IPS-NIHi7 (cell line): ENCODE measurements around the gene MRTFB.
"Not testable (repeated sequence)": the region's sequence is repeated elsewhere in the genome, so short reads cannot be mapped to it uniquely, and the experiment has no call there.

Experiments used
- DNase-seq: peaks from one replicate; pipeline ENCODE4 v3.0.0; 2012; ENCODE audit warnings: mixed read lengths; ENCODE audit errors: extremely low spot score

The MRTFB gene

GRCh38 chr16:14105760-14106375 is 34.7 kb downstream of the MRTFB start:
- no peak for DNase-seq

- no peak for DNase-seq
Measured at GRCh38 chr16:14106457-14106856, 35.3 kb downstream of the MRTFB start.

GRCh38 chr16:14106961-14107360 is 35.8 kb downstream of the MRTFB start:
- no peak for DNase-seq

DNA sequence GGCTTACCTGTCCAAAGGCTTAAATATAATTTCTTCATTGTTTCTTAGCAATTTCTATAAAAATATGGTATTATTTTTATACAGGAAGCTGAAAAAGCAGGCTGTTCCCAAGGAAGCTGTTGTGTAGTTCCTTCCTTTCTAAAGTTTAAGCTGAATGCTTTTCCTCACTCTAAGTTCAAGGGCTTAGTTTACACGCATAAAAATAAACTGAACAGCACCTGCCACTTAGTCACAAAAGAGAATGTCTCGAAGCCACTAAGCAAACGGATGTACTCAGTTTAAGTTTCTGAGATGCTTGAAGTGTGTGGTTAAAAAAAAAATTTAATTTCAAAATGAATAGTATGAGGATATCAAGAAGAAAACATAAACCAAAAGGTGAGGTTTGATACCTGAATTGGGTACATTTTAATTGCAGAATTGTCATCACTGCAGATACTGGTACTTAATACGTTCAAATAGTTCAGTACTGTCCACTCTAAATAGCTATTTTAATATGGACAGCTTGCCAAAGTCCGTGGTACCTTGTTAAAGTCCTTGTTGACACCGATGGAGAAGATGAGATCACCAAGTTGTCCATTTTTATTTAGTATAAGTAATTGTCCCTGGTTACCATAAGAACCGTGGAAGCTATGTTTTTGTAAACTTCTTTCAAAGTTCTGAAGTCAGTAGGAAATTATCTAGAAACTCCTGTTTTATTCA is 38.1 kb downstream of the MRTFB start:
- no peak for DNase-seq

DNA sequence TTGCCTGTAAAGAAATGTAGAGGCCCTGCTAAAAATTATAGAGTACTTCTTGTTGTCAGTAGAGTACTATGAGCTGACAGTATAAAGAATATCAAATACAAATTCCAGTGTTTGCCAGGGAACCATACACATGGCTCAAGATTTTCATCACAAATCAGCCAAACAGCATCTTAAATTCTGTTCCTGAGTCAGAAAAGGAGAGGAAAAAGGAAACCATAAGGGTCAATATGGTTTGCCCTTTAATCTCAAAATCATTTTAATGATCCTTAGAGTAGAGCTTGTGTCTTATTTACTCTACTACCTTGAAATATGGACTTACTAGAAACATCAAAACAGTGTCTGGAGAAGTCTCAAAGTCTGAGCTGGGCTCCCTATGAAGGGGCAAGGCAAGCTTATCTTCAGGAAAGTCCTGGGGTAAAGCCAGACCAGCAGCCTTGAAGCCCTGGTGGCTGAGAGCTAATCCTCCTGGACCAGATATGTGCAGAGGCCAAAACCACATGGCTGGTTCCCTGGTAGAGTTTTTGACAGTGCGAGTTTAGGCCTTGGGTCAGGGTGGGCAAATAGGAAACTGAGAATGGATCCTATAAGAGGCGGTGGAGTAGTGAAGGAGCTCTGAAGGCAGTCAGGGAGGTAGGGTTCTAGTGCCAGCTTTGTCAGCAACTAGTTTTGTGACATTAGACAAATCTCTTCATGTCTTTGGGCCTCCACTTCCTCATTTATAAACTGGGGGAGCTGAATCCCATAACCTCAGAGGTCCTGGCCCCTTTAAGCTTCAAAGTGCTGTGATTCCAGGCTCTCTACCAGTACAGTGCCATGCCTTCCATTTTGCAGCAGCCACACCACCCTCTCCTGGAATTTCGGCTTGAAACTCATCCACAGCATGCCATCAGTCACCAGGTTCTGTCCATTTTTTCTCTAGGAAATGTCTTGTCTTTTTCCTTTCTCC is 38.9 kb downstream of the MRTFB start:
- no peak for DNase-seq

GRCh38 chr16:14110728-14111251 is 39.7 kb downstream of the MRTFB start:
- DNase-seq: no peak

- DNase-seq: no peak
Measured at GRCh38 chr16:14111713-14112538, 40.8 kb downstream of the MRTFB start.

- no peak for DNase-seq
Measured at GRCh38 chr16:14112539-14112856, 41.4 kb downstream of the MRTFB start.

DNA sequence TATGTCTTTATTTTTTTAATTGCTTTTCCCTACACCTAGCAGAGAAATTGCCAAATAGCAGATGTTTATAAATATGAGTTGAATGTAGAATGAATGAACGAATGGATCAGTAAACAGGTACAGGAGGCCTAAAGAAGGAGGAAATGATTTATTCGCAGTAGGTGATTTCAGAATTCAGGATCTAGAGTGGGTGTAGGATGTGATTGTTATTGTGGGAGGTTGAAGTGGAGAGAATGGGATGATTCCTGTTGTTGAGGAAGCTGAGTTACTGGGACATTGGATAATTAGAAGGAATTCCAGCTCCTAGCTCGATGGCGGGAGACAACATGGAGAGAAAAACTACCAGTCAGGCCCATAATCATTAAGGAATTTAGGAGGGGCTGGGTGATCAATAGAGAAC is 42.2 kb downstream of the MRTFB start:
- DNase-seq: no peak

- no peak for DNase-seq
Measured at GRCh38 chr16:14117051-14117450, 45.9 kb downstream of the MRTFB start.

DNA sequence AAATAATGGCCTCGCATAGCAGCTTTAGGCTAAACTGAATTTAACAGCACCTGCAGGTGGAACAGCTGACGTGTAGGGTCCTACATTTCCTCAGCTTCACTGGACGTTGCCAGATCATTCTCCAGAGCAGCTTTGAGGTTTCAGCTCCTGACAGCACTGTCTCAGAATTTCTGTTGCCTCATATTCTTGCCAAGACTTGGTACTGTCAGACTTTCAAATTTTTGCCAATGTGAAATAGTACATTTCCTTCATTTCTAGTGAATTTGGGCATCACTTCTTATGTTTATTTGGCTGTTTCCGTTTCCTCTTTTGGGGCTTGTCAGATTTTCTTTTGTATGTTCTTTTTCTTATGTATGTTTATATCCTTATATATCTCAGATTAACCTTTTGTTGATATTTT is 48.7 kb downstream of the MRTFB start:
- DNase-seq: no peak

DNA sequence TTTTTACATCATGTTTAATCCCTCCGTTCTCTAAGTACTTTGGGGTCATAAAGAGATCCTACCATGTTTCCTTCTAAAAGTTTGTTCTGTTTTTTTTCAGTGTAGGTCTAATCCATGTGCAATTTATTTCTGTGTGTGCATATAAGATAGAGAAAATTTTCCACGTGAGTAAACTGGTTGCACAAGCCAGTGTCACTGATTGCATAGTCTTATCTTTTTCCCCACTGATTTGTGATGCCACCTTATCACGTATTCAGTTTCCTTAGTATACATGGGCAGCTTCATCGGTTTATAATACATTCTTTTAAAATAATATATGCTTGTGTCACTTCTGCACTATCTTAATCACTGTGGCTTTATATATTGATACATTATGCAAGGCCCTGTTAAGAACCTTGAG is 49.2 kb downstream of the MRTFB start:
- no peak for DNase-seq

- no peak for DNase-seq
Measured at GRCh38 chr16:14121142-14121541, 50.0 kb downstream of the MRTFB start.

DNA sequence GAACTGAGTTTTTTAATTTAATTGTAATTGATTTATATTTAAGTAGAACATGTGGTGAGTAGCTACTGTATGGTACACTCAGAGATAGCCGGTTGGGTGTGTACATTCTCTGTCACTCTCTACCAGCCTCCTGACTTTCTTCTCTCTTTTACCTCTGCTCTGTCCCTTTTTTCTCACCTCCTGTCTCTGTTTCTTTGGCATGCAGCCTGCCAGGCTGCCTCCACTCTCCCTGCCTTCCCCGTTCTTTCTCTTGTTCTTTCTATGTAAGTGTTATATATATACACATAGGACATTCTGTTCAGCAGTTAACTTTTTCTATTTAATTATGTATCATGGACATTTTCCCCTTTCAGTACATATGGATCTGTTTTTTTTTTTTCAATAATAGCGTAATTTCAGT is 50.8 kb downstream of the MRTFB start:
- DNase-seq: no peak

DNA sequence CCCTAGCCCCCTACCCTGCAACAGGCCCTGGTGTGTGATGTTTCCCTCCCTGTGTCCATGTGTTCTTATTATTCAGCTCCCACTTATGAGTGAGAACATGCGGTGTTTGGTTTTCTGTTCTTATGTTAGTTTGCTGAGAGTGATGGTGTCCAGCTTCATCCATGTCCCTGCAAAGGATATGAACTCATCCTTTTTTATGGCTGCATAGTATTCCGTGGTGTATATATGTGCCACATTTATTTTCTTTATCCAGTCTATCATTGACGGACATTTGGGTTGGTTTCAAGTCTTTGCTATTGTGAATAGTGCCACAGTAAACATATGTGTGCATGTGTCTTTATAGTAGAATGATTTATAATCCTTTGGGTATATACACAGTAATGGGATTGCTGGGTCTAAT is 51.3 kb downstream of the MRTFB start:
- DNase-seq: not testable (repeated sequence)

GRCh38 chr16:14125000-14125681 is 54.0 kb downstream of the MRTFB start:
- DNase-seq: no peak

GRCh38 chr16:14125708-14126107 is 54.6 kb downstream of the MRTFB start:
- no peak for DNase-seq

GRCh38 chr16:14128097-14128496 is 57.0 kb downstream of the MRTFB start:
- no peak for DNase-seq

- no peak for DNase-seq
Measured at GRCh38 chr16:14129502-14129901, 58.4 kb downstream of the MRTFB start.

GRCh38 chr16:14131774-14132695 is 60.9 kb downstream of the MRTFB start:
- no peak for DNase-seq
